Measurements from ENCODE around the gene PER1. TPM values are rescaled to one million over a fixed set of nuclear protein-coding genes. Genes with fewer than 3 reads are reported as not detected.

The PER1 gene
- total and polyA plus RNA-seq, 4 donors, result 34.3 to 297 (median 173) TPM

- intact Hi-C loops (cut with DNase I), result loop anchor here in 1 of 2 donors (5.0 kb wide), 1 partner anchor 40 kb away; the partner anchor contains the start of gene VAMP2
- Histone ChIP-seq H3K4me3 (ENCODE audit: low read length in 2 of 2) (peak overlapping the region; percentile 21 to 47), H3K27me3 (ENCODE audit: control insufficient read depth in 1 of 2, insufficient read depth in 2 of 2, low read length in 1 of 2) (no peaks in the 10 kb centered on the region), H3K9me3 (ENCODE audit: control insufficient read depth, low read length) (no peaks in the 10 kb centered on the region), H3K36me3 (ENCODE audit: control insufficient read depth in 1 of 2, insufficient read depth in 2 of 2, low read length in 1 of 2) (no peaks in the 10 kb centered on the region), H3K4me1 (ENCODE audit: control insufficient read depth in 1 of 2, insufficient read depth in 2 of 2, low read length in 2 of 2) (peaks cover 0 to 2% of the 10 kb centered on the region in 2 donors), H3K27ac (ENCODE audit: low read depth in 1 of 2, low read length in 2 of 2) (no peak overlapping the region)
- DNase-seq (no peak), ATAC-seq (ENCODE audit: low FRiP score) (no peak)
- 0 to 1% methylated on average over 28 to 29 of the region's 29 CpGs for WGBS, 2 donors
Measured at GRCh38 chr17:8122422-8122923, 29.7 kb downstream of the PER1 start.

GRCh38 chr17:8121681-8122421, 30.4 kb downstream of the PER1 start:
- no peak overlapping the region for H3K27ac ChIP-seq (ENCODE audit: low read depth in 1 of 2, low read length in 2 of 2)
- ATAC-seq (ENCODE audit: low FRiP score), result no peak
- intact Hi-C loops (cut with DNase I), result loop anchor here in 1 of 2 donors (5.0 kb wide), 1 partner anchor 40 kb away; the partner anchor contains the start of gene VAMP2

GRCh38 chr17:8121407-8121680, 30.9 kb downstream of the PER1 start:
- Histone ChIP-seq H3K4me1 (ENCODE audit: control insufficient read depth in 1 of 2, insufficient read depth in 2 of 2, low read length in 2 of 2) (peaks cover 0 to 2% of the 10 kb centered on the region in 2 donors), H3K36me3 (ENCODE audit: control insufficient read depth in 1 of 2, insufficient read depth in 2 of 2, low read length in 1 of 2) (no peaks in the 10 kb centered on the region), H3K27ac (ENCODE audit: low read depth in 1 of 2, low read length in 2 of 2) (no peak overlapping the region), H3K4me3 (ENCODE audit: low read length in 2 of 2) (peak overlapping the region in 1 of 2 donors; percentile 47), H3K27me3 (ENCODE audit: control insufficient read depth in 1 of 2, insufficient read depth in 2 of 2, low read length in 1 of 2) (no peaks in the 10 kb centered on the region), H3K9me3 (ENCODE audit: control insufficient read depth, low read length) (no peaks in the 10 kb centered on the region)
- WGBS, 2 donors, result 0 to 1% methylated on average over 20 to 25 of the region's 25 CpGs
- DNase-seq (no peak), ATAC-seq (ENCODE audit: low FRiP score) (no peak)
- intact Hi-C loops (cut with DNase I), result loop anchor here in 1 of 2 donors (5.0 kb wide), 1 partner anchor 41 kb away; the partner anchor contains the start of gene VAMP2

More at GRCh38 chr17:8121681-8122421, 30.4 kb downstream of the PER1 start:
- Histone ChIP-seq H3K4me3 (ENCODE audit: low read length in 2 of 2) (peak overlapping the region; percentile 21 to 47), H3K4me1 (ENCODE audit: control insufficient read depth in 1 of 2, insufficient read depth in 2 of 2, low read length in 2 of 2) (peaks cover 0 to 2% of the 10 kb centered on the region in 2 donors), H3K36me3 (ENCODE audit: control insufficient read depth in 1 of 2, insufficient read depth in 2 of 2, low read length in 1 of 2) (no peaks in the 10 kb centered on the region), H3K27me3 (ENCODE audit: control insufficient read depth in 1 of 2, insufficient read depth in 2 of 2, low read length in 1 of 2) (no peaks in the 10 kb centered on the region), H3K9me3 (ENCODE audit: control insufficient read depth, low read length) (no peaks in the 10 kb centered on the region)
- peak; percentile 60 to 87 for DNase-seq
- WGBS, 2 donors, result 0 to 1% methylated on average over 64 to 76 of the region's 76 CpGs

DNA sequence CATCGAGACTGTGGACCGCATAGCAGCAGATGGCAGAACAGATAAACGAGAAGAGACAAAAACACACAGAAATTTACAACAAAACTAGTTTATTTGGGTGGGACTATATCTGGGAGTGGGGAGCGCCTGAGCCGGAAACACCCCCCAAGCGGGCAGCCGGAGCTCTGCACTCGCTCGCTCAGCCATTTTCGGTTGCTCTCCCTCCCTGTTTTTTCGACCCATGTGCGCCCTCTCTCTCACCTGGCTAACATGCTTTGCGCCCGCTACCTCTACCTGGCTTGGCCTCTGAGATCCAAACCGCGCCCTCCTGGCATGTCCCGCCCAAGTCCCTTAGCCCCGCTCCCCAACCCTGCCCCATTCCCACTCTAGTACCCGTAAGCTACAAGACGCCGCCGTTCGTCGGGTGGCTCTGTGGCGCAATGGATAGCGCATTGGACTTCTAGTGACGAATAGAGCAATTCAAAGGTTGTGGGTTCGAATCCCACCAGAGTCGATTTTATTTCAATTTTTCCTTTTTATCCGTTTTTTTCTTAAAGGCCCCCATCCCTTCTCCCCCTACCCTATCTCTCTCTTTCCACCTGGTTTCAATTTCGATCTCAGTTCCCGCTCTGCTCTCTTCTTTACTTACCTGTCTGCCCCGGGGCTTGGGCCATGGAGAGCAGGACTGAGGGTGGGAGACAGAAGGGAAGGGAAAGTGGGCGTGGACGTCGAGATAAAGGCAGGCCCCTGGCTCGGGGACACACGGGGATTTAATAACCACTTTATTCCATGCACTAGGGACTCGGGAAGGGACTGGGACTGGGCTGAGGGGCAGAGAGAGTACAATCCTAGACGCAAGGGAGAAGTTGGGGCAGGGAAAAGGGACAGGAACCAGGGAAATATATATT, 31.4 kb downstream of the PER1 start:
- H3K4me1 ChIP-seq (ENCODE audit: control insufficient read depth in 1 of 2, insufficient read depth in 2 of 2, low read length in 2 of 2), result peaks cover 0 to 2% of the 10 kb centered on the region in 2 donors
- H3K9me3 ChIP-seq (ENCODE audit: control insufficient read depth, low read length), result no peaks in the 10 kb centered on the region
- DNase-seq (peak; percentile 56 to 84), ATAC-seq (ENCODE audit: low FRiP score) (no peak)
- H3K36me3 ChIP-seq (ENCODE audit: control insufficient read depth in 1 of 2, insufficient read depth in 2 of 2, low read length in 1 of 2), result no peaks in the 10 kb centered on the region
- peak overlapping the region in 1 of 2 donors; percentile 47 for H3K4me3 ChIP-seq (ENCODE audit: low read length in 2 of 2)
- 0 to 1% methylated on average over 39 to 40 of the region's 40 CpGs for WGBS, 2 donors
- no peak overlapping the region for H3K27ac ChIP-seq (ENCODE audit: low read depth in 1 of 2, low read length in 2 of 2)
- intact Hi-C loops (cut with DNase I), result loop anchor here (1.0 to 5.0 kb wide), 2 partner anchors 42 to 66 kb away; partner anchors contain the start of gene VAMP2 (in 1 of the 2)
- H3K27me3 ChIP-seq (ENCODE audit: control insufficient read depth in 1 of 2, insufficient read depth in 2 of 2, low read length in 1 of 2), result no peaks in the 10 kb centered on the region

DNA sequence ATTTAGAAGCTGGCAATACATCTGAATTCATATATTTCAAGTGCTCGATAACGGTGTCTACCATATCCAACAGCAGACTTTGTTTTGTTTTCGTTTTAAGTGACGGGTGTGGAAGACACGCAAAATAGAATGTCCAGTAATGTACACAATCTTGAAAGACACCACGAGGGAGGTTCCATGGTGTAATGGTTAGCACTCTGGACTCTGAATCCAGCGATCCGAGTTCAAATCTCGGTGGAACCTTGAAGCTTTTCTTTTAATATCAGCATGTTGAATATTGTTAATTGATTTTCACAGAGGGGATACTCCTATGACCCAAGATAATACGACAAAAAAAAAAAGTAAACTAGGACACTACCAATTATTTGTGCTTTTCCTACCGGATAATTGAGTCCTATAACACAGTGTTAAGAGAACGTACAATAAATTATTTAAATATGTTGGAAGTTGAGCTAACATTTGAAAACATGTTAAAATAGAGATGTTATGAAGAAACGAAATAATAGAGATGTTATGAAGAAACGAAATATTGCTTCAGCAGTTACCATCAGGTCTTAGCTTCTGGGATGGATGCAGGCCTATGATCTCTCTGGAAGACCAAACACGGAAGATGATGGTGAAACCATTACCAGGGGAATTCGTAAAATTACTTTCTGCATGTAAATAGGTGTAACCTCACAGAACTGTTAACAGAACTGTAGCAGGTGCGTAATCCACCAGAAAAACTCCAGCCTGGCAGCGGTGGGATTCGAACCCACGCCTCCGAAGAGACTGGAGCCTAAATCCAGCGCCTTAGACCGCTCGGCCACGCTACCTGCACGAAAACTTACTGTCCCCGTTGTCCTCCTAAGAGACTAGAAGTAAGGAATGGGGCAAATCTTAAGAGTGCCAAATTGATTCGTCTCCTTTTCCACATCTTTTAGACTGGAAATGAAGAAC, 32.4 kb downstream of the PER1 start:
- ATAC-seq (ENCODE audit: low FRiP score) (peak; percentile 88), DNase-seq (peak; percentile 82 to 91)
- WGBS, 2 donors, result 1% methylated on average over 28 of the region's 28 CpGs
- H3K27me3 ChIP-seq (ENCODE audit: control insufficient read depth in 1 of 2, insufficient read depth in 2 of 2, low read length in 1 of 2), result no peaks in the 10 kb centered on the region
- H3K4me1 ChIP-seq (ENCODE audit: control insufficient read depth in 1 of 2, insufficient read depth in 2 of 2, low read length in 2 of 2), result peaks cover 0 to 2% of the 10 kb centered on the region in 2 donors
- H3K4me3 ChIP-seq (ENCODE audit: low read length in 2 of 2), result peak overlapping the region in 1 of 2 donors; percentile 39
- intact Hi-C loops (cut with DNase I), result loop anchor here (1.0 to 10.0 kb wide), 6 partner anchors 19 to 102 kb away; partner anchors contain the start of gene VAMP2 (in 1 of the 2)
- no peaks in the 10 kb centered on the region for H3K9me3 ChIP-seq (ENCODE audit: control insufficient read depth, low read length)
- no peaks in the 10 kb centered on the region for H3K36me3 ChIP-seq (ENCODE audit: control insufficient read depth in 1 of 2, insufficient read depth in 2 of 2, low read length in 1 of 2)
- H3K27ac ChIP-seq (ENCODE audit: low read depth in 1 of 2, low read length in 2 of 2), result no peak overlapping the region

GRCh38 chr17:8118769-8119580, 33.2 kb downstream of the PER1 start:
- no peak overlapping the region for H3K27ac ChIP-seq (ENCODE audit: low read depth in 1 of 2, low read length in 2 of 2)
- ATAC-seq (ENCODE audit: low FRiP score) (peak; percentile 85), DNase-seq (peak; percentile 90 to 96)
- intact Hi-C loops (cut with DNase I), result loop anchor here (1.0 to 10.0 kb wide), 4 partner anchors 20 to 103 kb away; no protein-coding TSS in a partner anchor
- 0 to 1% methylated on average over 38 of the region's 38 CpGs for WGBS, 2 donors
- H3K27me3 ChIP-seq (ENCODE audit: control insufficient read depth in 1 of 2, insufficient read depth in 2 of 2, low read length in 1 of 2), result no peaks in the 10 kb centered on the region
- H3K9me3 ChIP-seq (ENCODE audit: control insufficient read depth, low read length), result no peaks in the 10 kb centered on the region
- H3K4me1 ChIP-seq (ENCODE audit: control insufficient read depth in 1 of 2, insufficient read depth in 2 of 2, low read length in 2 of 2), result no peaks in the 10 kb centered on the region
- peak overlapping the region; percentile 20 to 39 for H3K4me3 ChIP-seq (ENCODE audit: low read length in 2 of 2)
- no peaks in the 10 kb centered on the region for H3K36me3 ChIP-seq (ENCODE audit: control insufficient read depth in 1 of 2, insufficient read depth in 2 of 2, low read length in 1 of 2)

DNA sequence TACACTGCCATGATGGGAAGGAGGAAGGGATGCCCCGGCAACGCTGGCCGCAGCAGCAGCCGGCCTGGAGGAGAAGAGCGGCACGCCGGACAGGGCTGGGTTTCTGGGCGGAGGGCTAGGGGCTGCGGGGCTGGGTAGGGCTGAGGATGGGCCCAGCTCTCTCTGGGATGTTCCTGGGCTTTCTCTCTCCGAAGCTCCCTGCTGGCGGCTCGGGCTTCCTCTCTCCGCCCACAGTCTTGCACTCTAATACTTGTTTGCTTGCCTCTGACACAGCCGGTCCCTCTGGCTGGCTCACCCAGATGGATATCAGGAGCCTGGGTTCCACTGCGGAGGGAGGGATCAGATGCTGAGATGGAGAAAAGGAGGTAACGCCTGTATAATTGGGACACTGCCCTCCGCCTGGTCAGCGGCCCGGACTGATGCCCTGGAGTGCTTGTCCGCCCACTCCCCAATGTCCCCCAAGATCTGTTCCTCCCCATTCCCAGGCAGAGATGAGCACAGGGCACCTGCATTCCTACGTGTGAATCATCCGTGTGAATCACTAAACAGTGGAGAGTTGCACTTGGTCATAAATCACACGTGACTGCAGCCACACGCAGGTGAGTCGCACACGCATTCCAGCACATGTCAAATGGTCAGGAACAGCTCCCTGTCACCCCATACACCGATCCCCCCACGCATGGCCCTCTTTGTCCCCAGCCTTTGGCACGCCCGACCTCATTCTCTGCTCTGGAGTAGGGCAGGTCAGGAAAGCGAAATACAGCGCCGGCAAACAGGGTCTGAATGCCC, 34.0 kb downstream of the PER1 start, which contains the start of gene ALOXE3:
Gene ALOXE3 (minus strand): TSS at position 535 of the 789 bp plus-strand sequence. CDS start 524 bp downstream, at position 11.
- Histone ChIP-seq H3K9me3 (ENCODE audit: control insufficient read depth, low read length) (no peaks in the 10 kb centered on the region), H3K4me3 (ENCODE audit: low read length in 2 of 2) (peak within 1 kb of the TSS; percentile 20 to 39), H3K27ac (ENCODE audit: low read depth in 1 of 2, low read length in 2 of 2) (no peak within 1 kb of the TSS), H3K27me3 (ENCODE audit: control insufficient read depth in 1 of 2, insufficient read depth in 2 of 2, low read length in 1 of 2) (no peaks in the 10 kb centered on the region), H3K36me3 (ENCODE audit: control insufficient read depth in 1 of 2, insufficient read depth in 2 of 2, low read length in 1 of 2) (no peaks in the 10 kb centered on the region), H3K4me1 (ENCODE audit: control insufficient read depth in 1 of 2, insufficient read depth in 2 of 2, low read length in 2 of 2) (no peaks in the 10 kb centered on the region)
- ATAC-seq (ENCODE audit: low FRiP score) (no peak), DNase-seq (peak in 1 of 2 donors; percentile 78)
- WGBS, 2 donors, result 0 to 1% methylated on average over 32 to 33 of the region's 33 CpGs
- intact Hi-C loops (cut with DNase I), result loop anchor here (2.0 to 10.0 kb wide), 3 partner anchors 21 to 69 kb away; no protein-coding TSS in a partner anchor

Measured in aorta (tissue), 5 donors.